Hippocampal formation (tissue), 2 donors: Measurements from ENCODE around the gene HOXA13.

ENCODE experiments used
- DNase-seq, 2 donors: peaks; one replicate each; lab custom pipeline; 2025; lab: John Stamatoyannopoulos, UW

HOXA13 gene

GRCh38 chr7:27170426-27171324 lies 29.2 kb downstream of the HOXA13 start:
- DNase-seq, result no peak

- DNase-seq, result no peak
These were observed 30.0 kb downstream of the HOXA13 start for GRCh38 chr7:27169658-27170425.

GRCh38 chr7:27168265-27168947 lies 31.5 kb downstream of the HOXA13 start:
- DNase-seq, result no peak

- no peak for DNase-seq
These were observed 32.0 kb downstream of the HOXA13 start for GRCh38 chr7:27167916-27168264.

- DNase-seq, result no peak
These were observed 33.1 kb downstream of the HOXA13 start for GRCh38 chr7:27166531-27167505.

GRCh38 chr7:27165996-27166530 lies 33.8 kb downstream of the HOXA13 start:
- DNase-seq, result no peak

GRCh38 chr7:27165089-27165995 lies 34.5 kb downstream of the HOXA13 start, which contains the start of gene HOXA9:
Gene HOXA9 (minus strand): TSS chr7:27165537. CDS start chr7:27165457, 80 bp downstream.
- DNase-seq, result no peak

GRCh38 chr7:27164367-27165088 lies 35.4 kb downstream of the HOXA13 start:
- DNase-seq, result no peak

- no peak for DNase-seq
These were observed 35.9 kb downstream of the HOXA13 start for GRCh38 chr7:27164045-27164366.

- DNase-seq, result no peak
These were observed 36.4 kb downstream of the HOXA13 start for GRCh38 chr7:27163288-27164044.

- DNase-seq, result no peak
These were observed 37.2 kb downstream of the HOXA13 start for GRCh38 chr7:27162561-27163287.

GRCh38 chr7:27161721-27162560 lies 38.0 kb downstream of the HOXA13 start:
- DNase-seq, result no peak

- DNase-seq, result no peak
These were observed 38.6 kb downstream of the HOXA13 start for GRCh38 chr7:27161214-27161720.

GRCh38 chr7:27160546-27161213 lies 39.2 kb downstream of the HOXA13 start:
- DNase-seq, result peak; percentile 62

GRCh38 chr7:27160145-27160545 lies 39.7 kb downstream of the HOXA13 start:
- DNase-seq, result no peak
